ENCODE measurements around the gene AOC3.

DNA sequence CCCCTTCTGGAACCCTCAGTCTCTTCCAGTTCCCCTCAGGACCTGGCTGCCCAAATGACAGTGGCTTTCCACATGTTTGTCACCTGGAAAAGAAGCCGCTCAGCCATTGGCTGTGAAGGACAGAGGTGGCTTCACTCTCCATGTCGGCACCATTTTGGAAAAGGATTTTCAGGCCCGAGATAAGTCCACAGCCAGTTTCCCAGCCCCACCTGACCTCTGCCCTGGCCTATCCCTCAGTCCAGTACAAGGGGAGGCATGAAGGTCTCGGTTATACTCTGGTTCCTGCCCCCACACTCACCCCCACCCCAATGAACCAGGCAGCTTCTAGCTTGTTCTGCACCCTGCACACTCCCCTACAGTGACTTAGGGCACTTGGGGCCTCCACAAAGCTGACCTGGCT is 15.2 kb downstream of the AOC3 start:
- TF ChIP-seq POLR2A (IDR thresholded peaks at IDR 0.05) (no peak), CTCF (IDR thresholded peaks at IDR 0.05) (no peak)

Data from right lobe of liver (tissue), 4 donors.